ENCODE measurements around the gene MKLN1. TPM values are rescaled to one million over a fixed set of nuclear protein-coding genes. Genes with fewer than 3 reads are reported as not detected.
A peak's percentile ranks its signal among the peaks of the same experiment; 100 is the strongest.

Gene MKLN1
- total and polyA plus RNA-seq, 10 of the 15 experiments (the other 5 are each of a cell fraction or from before 2014, with no cell fraction given) = 13.6 to 55.8 (median 29.3) TPM

DNA sequence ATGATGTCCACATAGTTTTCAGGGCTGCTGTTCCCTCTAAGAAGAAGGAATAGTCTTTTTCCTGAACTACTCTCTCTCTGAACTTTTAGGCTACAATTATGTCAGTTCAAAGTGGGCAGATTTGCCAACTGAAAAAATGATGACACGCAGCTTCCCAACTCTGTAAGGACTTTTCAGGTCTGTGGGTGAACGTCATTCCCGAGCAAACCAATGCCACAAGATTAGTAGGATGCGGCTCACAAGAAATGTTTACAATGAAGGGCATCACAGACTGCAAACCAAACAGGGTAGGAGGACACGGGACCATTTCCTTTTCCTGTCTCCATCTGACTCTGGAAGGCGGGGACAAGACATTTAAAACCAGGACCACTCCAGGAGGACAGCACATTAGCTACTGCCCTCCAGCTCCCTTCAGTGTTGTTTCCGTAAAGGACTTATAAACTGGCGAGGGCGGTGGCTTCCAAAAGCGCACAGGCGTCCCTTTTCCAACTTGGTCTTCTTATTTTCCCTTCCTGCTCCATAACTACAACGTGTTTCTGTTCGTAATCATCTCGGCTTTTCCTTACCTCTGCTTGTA is 539 bp upstream of the MKLN1 start:
- SMC1A ChIA-PET (ENCODE audit: uncharacterized antibody, unreplicated experiment) = interaction anchor here (0.8 to 2.1 kb wide), 7 partner anchors 9 to 217 kb away, joined by 3 to 12 read pairs (median 4); no protein-coding TSS in a partner anchor
- BruUV-seq (replicated peaks) = TSS peak; percentile 79
- TF ChIP-seq, protein P1, sequence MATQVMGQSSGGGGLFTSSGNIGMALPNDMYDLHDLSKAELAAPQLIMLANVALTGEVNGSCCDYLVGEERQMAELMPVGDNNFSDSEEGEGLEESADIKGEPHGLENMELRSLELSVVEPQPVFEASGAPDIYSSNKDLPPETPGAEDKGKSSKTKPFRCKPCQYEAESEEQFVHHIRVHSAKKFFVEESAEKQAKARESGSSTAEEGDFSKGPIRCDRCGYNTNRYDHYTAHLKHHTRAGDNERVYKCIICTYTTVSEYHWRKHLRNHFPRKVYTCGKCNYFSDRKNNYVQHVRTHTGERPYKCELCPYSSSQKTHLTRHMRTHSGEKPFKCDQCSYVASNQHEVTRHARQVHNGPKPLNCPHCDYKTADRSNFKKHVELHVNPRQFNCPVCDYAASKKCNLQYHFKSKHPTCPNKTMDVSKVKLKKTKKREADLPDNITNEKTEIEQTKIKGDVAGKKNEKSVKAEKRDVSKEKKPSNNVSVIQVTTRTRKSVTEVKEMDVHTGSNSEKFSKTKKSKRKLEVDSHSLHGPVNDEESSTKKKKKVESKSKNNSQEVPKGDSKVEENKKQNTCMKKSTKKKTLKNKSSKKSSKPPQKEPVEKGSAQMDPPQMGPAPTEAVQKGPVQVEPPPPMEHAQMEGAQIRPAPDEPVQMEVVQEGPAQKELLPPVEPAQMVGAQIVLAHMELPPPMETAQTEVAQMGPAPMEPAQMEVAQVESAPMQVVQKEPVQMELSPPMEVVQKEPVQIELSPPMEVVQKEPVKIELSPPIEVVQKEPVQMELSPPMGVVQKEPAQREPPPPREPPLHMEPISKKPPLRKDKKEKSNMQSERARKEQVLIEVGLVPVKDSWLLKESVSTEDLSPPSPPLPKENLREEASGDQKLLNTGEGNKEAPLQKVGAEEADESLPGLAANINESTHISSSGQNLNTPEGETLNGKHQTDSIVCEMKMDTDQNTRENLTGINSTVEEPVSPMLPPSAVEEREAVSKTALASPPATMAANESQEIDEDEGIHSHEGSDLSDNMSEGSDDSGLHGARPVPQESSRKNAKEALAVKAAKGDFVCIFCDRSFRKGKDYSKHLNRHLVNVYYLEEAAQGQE (IDR thresholded peaks at IDR 0.05; ENCODE audit: low read depth, low read length) = peak; percentile 59; the same call in 1 of the 2 replicates
- TF ChIP-seq IKZF1 (conservative IDR thresholded peaks at IDR 0.05) (peak; percentile 46; the same call in 1 of the 2 replicates), GABPA (IDR thresholded peaks at IDR 0.05; ENCODE audit: low read depth) (no peak), RFX5 (IDR thresholded peaks at IDR 0.05; ENCODE audit: low read depth, low read length) (no peak), ZNF687 (IDR thresholded peaks at IDR 0.05) (no peak), MTA2 (IDR thresholded peaks at IDR 0.05; ENCODE audit: low read depth) (0 out of 2 replicates have a peak, but pooled peaks have one; percentile 21)
- TF ChIP-seq, protein P2, sequence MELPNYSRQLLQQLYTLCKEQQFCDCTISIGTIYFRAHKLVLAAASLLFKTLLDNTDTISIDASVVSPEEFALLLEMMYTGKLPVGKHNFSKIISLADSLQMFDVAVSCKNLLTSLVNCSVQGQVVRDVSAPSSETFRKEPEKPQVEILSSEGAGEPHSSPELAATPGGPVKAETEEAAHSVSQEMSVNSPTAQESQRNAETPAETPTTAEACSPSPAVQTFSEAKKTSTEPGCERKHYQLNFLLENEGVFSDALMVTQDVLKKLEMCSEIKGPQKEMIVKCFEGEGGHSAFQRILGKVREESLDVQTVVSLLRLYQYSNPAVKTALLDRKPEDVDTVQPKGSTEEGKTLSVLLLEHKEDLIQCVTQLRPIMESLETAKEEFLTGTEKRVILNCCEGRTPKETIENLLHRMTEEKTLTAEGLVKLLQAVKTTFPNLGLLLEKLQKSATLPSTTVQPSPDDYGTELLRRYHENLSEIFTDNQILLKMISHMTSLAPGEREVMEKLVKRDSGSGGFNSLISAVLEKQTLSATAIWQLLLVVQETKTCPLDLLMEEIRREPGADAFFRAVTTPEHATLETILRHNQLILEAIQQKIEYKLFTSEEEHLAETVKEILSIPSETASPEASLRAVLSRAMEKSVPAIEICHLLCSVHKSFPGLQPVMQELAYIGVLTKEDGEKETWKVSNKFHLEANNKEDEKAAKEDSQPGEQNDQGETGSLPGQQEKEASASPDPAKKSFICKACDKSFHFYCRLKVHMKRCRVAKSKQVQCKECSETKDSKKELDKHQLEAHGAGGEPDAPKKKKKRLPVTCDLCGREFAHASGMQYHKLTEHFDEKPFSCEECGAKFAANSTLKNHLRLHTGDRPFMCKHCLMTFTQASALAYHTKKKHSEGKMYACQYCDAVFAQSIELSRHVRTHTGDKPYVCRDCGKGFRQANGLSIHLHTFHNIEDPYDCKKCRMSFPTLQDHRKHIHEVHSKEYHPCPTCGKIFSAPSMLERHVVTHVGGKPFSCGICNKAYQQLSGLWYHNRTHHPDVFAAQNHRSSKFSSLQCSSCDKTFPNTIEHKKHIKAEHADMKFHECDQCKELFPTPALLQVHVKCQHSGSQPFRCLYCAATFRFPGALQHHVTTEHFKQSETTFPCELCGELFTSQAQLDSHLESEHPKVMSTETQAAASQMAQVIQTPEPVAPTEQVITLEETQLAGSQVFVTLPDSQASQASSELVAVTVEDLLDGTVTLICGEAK (IDR thresholded peaks at IDR 0.05; ENCODE audit: borderline replicate concordance) = peak; percentile 43; the same call in 1 of the 2 replicates
- TF ChIP-seq, protein P3, sequence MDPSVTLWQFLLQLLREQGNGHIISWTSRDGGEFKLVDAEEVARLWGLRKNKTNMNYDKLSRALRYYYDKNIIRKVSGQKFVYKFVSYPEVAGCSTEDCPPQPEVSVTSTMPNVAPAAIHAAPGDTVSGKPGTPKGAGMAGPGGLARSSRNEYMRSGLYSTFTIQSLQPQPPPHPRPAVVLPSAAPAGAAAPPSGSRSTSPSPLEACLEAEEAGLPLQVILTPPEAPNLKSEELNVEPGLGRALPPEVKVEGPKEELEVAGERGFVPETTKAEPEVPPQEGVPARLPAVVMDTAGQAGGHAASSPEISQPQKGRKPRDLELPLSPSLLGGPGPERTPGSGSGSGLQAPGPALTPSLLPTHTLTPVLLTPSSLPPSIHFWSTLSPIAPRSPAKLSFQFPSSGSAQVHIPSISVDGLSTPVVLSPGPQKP (IDR thresholded peaks at IDR 0.05; ENCODE audit: low read depth, low read length) = 0 out of 2 replicates have a peak, but pooled peaks have one; percentile 8

More for the DNA sequence above, 539 bp upstream of the MKLN1 start:
- Histone ChIP-seq H2AFZ (ENCODE audit: control insufficient read depth, low read depth, low read length) (peak overlapping the region; percentile 100), H3K4me1 (ENCODE audit: control insufficient read depth, insufficient read depth, low read length) (0 out of 2 replicates have a peak, but pooled peaks cover 3% of the 10 kb centered on the region), H3K36me3 (ENCODE audit: control insufficient read depth in 2 of 2, insufficient read depth in 2 of 2, low read length in 1 of 2) (no peaks in the 10 kb centered on the region; a peak in 1 of 4 replicates), H3K27me3 (replicated peaks in 1 of 2; ENCODE audit: control insufficient read depth in 2 of 2, insufficient read depth in 2 of 2, low read length in 1 of 2) (no peaks in the 10 kb centered on the region), H3K9me3 (replicated peaks; ENCODE audit: control insufficient read depth, insufficient read depth, low read length) (no peaks in the 10 kb centered on the region; the same call in 2 of the 3 replicates), H4K20me1 (ENCODE audit: control insufficient read depth, insufficient read depth) (no peaks in the 10 kb centered on the region), H3K79me2 (ENCODE audit: control insufficient read depth, insufficient read depth, low read length) (peaks cover 50% of the 10 kb centered on the region), H3K4me3 (peak overlapping the region; percentile 88), H3K27ac (ENCODE audit: control insufficient read depth, insufficient read depth) (peak overlapping the region; percentile 70), H3K4me2 (ENCODE audit: control insufficient read depth, insufficient read depth) (peak overlapping the region; percentile 99), H3K9ac (ENCODE audit: control insufficient read depth, insufficient read depth, low read length) (peak overlapping the region; percentile 87)
- ChIA-PET POLR2A (interaction anchor here (1.2 to 2.1 kb wide), 5 partner anchors 9 to 442 kb away, joined by 3 to 12 read pairs (median 3); no protein-coding TSS in a partner anchor), CTCF (interaction anchor here (0.9 to 1.4 kb wide), 3 partner anchors 9 to 260 kb away, joined by 3 read pairs; no protein-coding TSS in a partner anchor), RAD21 (ENCODE audit: unreplicated experiment) (interaction anchor here (0.9 to 2.3 kb wide), 6 partner anchors 9 to 221 kb away, joined by 3 to 11 read pairs (median 4); no protein-coding TSS in a partner anchor)
- FAIRE-seq = no peak
- intact Hi-C loops (cut with micrococcal nuclease; ENCODE audit: unreplicated experiment) (loop anchor here (5.0 to 10.0 kb wide), 3 partner anchors 205 to 362 kb away; no protein-coding TSS in a partner anchor), in situ Hi-C loops (cut with MboI) (no loop called here)
- DNase-seq (ENCODE audit: low read depth, low spot score) = no peak
- WGBS (ENCODE audit: insufficient coverage, insufficient replicate concordance, low lambda C conversion rate, missing lambda C conversion rate) = 7% methylated on average over 14 of the region's 14 CpGs
- ATAC-seq = peak; percentile 14

Measured in GM12878 (cell line).